Measurements from ENCODE around the gene FREM2.

DNA sequence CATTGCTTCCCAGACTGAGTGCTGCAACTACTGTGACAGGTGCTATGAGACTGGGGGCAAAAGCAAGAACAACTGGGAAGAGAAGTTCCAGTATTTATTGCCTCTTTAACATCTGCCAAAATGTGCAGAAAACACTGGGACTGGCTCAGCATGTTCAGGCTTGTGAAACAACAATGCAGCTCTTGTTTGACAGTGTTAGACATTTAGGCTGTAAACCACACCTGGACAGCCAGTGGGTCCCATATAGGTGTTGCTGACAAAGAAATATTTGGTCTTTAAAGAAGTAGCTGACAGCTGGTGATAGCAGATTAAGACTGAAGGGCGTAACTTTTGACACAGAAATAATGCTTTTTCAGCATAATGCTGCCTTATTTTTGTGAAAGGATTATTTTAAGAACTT is 215.7 kb downstream of the FREM2 start:
- TF ChIP-seq, protein P1, sequence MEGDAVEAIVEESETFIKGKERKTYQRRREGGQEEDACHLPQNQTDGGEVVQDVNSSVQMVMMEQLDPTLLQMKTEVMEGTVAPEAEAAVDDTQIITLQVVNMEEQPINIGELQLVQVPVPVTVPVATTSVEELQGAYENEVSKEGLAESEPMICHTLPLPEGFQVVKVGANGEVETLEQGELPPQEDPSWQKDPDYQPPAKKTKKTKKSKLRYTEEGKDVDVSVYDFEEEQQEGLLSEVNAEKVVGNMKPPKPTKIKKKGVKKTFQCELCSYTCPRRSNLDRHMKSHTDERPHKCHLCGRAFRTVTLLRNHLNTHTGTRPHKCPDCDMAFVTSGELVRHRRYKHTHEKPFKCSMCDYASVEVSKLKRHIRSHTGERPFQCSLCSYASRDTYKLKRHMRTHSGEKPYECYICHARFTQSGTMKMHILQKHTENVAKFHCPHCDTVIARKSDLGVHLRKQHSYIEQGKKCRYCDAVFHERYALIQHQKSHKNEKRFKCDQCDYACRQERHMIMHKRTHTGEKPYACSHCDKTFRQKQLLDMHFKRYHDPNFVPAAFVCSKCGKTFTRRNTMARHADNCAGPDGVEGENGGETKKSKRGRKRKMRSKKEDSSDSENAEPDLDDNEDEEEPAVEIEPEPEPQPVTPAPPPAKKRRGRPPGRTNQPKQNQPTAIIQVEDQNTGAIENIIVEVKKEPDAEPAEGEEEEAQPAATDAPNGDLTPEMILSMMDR (IDR thresholded peaks at IDR 0.05), result no peak
- TF ChIP-seq POLR2A (IDR thresholded peaks at IDR 0.05), result no peak
